ENCODE data around the gene FAM219A.
"Not testable (repeated sequence)": the region's sequence is repeated elsewhere in the genome, so short reads cannot be mapped to it uniquely, and the experiment has no call there.

FAM219A gene

DNA sequence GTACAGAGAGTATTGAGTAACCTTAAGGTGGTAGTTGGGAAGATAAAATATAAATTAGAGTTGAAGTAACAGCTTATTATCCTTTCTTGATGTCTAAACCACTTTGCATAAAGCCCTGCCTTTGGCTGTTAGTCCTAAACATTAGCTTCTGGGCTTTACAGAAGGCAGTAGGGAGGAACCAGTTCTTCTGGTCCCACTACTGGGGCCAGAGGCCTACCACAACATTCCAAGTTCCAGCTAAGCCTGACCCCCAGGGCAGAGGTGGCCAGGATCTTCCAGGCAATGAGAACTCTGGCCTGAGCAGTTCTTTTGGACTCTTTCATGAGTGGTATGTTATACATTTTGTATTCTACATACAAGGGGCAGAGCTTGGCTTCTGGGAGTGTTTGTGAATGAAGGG lies 26.3 kb upstream of the FAM219A start:
- no peak for DNase-seq (ENCODE audit: low read depth in 2 of 2)

DNA sequence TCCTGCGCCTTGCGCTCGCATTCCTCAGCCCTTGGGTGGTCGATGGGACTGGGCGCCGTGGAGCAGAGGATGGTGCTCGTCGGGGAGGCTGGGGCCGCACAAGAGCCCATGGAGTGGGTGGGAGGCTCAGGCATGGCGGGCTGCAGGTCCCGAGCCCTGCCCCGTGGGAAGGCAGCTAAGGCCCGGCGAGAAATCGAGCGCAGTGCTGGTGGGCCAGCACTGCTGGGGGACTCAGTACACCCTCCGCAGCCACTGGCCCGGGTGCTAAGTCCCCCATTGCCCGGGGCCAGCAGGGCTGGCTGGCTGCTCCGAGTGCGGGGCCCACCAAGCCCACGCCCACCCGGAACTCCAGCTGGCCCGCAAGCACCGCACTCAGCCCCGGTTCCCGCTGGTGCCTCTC lies 24.4 kb upstream of the FAM219A start:
- DNase-seq (ENCODE audit: low read depth in 2 of 2) = not testable (repeated sequence)

DNA sequence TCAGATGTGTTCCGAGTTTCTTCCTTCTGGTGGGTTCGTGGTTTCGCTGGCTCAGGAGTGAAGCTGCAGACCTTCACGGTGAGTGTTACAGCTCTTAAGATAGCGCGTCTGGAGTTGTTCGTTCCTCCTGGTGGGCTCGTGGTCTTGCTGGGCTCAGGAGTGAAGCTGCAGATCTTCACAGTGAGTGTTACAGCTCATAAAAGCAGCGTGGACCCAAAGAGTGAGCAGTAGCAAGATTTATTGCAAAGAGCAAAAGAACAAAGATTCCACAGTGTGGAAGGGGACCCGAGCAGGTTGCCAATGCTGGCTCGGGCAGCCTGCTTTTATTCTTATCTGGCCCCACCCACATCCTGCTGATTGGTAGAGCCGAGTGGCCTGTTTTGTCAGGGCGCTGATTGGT lies 23.2 kb upstream of the FAM219A start:
- DNase-seq (ENCODE audit: low read depth in 2 of 2) = not testable (repeated sequence)

- no peak for DNase-seq (ENCODE audit: low read depth in 2 of 2)
These were observed 21.1 kb upstream of the FAM219A start for GRCh38 chr9:34479431-34479866.

DNA sequence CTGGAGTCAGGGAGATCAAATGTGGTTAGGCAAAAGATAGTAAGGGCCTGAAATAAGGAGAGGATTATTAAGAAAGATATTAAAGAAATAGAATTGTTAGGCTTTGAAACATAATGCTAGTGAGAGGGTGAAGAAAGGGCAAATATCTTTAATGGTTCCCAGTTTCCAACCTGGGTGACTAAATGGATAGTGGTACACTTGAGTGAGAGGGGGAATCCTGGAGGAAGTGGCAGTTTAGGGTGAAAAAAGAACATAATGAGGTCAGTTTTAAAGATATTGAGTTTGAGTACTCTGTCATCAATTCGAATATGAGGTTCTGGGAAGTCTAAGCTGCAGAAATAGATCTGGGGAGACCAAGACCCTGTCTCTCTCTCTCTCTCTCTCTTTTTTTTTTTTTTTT lies 19.2 kb upstream of the FAM219A start:
- no peak for DNase-seq (ENCODE audit: low read depth in 2 of 2)

DNA sequence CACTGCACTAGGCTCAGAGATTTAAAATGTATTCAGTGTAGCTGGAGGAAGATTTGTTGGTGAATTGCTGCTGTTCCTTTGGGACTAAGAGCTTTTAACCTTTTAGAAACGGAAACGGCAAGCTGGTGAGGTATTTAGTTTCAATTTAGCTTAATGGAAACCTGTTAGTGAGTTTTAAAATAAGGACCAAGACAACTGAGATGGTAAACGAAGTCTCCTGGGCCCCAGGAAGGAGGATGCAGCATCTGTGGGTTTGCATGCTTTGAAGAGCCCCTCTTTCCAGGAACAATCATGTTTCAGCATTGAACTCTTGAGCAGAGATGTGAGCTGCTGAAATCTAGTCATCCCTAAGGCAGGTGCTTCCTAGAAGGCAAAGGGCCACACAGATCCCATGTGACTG lies 16.7 kb upstream of the FAM219A start:
- no peak for DNase-seq (ENCODE audit: low read depth in 2 of 2)

DNA sequence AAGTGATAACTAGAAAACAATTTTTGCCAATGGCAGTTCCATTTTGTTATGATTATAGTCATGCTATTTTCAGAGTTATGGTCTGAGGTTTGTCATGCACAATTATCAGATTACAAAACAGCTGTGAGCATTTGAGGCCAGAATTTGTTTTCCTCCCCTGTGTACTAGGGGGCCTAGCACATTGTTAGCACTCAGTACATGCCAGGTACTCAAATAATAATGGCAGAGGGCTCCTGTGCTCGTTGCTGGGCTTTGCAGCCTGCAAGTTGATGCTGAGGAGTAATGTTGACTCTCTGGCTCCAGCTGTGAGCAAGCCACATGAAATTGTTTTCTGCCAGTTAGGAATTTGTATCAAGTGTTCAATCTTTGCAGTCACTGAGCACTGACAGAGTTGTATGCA lies 7.1 kb upstream of the FAM219A start:
- DNase-seq (ENCODE audit: low read depth in 2 of 2) = no peak

DNA sequence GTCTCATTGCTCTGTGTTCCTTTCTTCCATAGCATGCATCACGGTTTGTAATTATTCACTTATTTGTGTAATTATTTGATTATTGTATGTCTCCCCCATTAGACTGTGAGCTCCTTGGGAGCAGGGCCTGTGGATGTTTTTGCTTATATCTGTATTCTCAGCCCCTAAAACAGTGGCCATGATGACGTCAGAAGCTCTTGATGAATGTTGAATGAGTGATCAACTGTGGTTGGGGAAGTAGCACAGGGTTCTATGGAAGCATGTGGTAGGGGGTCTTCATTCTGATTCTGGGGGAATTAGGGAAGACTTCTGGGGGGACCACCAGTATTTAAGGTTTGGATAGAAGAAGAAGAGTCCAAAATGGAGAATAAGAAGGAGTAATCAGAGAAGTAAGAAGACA lies 6.2 kb upstream of the FAM219A start:
- DNase-seq (ENCODE audit: low read depth in 2 of 2) = no peak

- no peak for DNase-seq (ENCODE audit: low read depth in 2 of 2)
These were observed 5.5 kb upstream of the FAM219A start for GRCh38 chr9:34463901-34464232.

GRCh38 chr9:34463098-34463900 lies 4.9 kb upstream of the FAM219A start:
- no peak for DNase-seq (ENCODE audit: low read depth in 2 of 2)

GRCh38 chr9:34459941-34460340 lies 1.6 kb upstream of the FAM219A start:
- no peak for DNase-seq (ENCODE audit: low read depth in 2 of 2)

GRCh38 chr9:34459356-34459755 lies 986 bp upstream of the FAM219A start:
- DNase-seq (ENCODE audit: low read depth in 2 of 2) = no peak

DNA sequence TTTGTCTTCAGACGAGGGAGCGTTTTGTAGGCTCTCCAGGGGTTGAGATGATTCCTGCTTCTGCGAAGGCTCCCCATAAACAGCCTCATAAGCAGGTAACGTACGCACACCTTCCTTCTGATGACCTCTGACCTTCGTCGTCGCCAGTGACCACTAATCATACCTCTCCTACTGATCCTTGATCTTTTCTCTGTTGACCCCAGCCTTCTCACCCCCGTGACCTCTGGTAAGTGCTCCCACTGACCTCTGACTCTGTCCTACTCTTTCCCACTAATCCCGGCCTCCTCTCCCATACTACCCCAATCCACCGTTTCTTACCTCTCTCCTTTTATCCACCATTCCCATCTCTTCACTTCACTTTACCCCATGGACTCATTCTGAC lies 580 bp upstream of the FAM219A start:
- no peak for DNase-seq (ENCODE audit: low read depth in 2 of 2)

- DNase-seq (ENCODE audit: low read depth in 2 of 2) = peak in 1 of 2 donors; percentile 5
These were observed 931 bp downstream of the FAM219A start for GRCh38 chr9:34457266-34458012.

GRCh38 chr9:34456746-34457145 lies 1.6 kb downstream of the FAM219A start:
- DNase-seq (ENCODE audit: low read depth in 2 of 2) = no peak

DNA sequence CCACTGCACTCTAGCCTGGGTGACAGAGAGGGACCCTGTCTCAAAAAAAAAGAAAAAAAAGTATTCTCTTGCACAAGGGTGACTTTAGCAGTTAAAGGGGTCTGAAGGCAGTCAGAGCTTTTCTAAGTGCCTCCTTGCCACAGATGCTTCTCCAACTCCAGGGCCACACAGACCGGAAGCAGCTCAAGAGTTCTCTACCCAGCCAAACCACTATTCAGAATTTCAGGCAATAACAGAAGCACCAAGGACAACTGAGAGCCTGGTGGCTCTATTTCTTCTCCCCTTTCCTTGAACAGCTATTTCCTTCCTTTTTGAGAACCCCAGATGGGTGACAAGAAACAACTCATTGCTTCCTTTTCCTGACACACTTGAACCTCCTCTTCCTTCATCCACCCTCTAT lies 2.2 kb downstream of the FAM219A start:
- DNase-seq (ENCODE audit: low read depth in 2 of 2) = no peak

DNA sequence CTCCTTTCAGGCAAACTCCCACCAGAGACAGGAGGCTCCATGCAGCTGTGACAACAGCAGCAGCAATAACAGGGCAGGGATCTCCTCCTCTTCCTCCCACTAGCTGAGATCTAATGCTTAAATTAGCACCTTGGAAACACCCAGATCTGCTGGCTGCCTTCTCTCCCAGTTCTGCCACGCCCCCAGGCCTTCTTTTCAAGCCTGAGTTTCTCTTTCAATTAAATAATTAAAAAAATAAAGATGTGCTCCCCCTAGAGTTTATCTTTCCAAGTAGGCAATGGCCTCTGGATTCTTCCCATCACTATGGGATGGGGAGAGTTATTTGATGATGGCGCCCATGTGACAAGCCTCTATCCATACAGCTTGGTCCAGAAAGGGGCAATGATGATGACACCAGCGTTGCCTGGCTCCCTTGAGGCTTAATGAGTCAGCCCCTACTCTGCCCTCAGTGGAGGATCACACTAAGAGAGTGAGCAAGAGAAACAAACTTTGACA lies 3.8 kb downstream of the FAM219A start:
- DNase-seq (ENCODE audit: low read depth in 2 of 2) = no peak

GRCh38 chr9:34452568-34452967 lies 5.8 kb downstream of the FAM219A start:
- DNase-seq (ENCODE audit: low read depth in 2 of 2) = no peak

GRCh38 chr9:34451545-34451944 lies 6.8 kb downstream of the FAM219A start:
- DNase-seq (ENCODE audit: low read depth in 2 of 2) = no peak

GRCh38 chr9:34451135-34451534 lies 7.2 kb downstream of the FAM219A start:
- no peak for DNase-seq (ENCODE audit: low read depth in 2 of 2)

DNA sequence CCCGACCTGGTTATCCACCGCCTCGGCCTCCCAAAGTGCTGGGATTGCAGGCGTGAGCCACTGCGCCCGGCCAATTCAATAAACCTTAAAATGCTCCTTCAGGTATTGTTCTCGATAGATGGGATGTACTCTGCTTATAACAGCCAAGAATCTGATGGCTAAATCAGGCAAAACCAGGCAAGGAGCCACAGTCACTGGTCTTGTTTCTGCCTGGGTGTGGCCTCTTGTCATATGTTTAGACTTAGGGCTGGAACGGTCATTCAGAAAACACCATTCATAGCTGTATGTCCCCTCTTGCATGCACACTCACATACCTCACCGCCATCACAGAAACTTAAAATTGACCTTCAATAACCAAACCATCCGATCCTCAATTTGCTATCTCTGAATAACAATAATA lies 7.7 kb downstream of the FAM219A start:
- DNase-seq (ENCODE audit: low read depth in 2 of 2) = no peak

GRCh38 chr9:34446951-34447350 lies 11.4 kb downstream of the FAM219A start:
- DNase-seq (ENCODE audit: low read depth in 2 of 2) = no peak

DNA sequence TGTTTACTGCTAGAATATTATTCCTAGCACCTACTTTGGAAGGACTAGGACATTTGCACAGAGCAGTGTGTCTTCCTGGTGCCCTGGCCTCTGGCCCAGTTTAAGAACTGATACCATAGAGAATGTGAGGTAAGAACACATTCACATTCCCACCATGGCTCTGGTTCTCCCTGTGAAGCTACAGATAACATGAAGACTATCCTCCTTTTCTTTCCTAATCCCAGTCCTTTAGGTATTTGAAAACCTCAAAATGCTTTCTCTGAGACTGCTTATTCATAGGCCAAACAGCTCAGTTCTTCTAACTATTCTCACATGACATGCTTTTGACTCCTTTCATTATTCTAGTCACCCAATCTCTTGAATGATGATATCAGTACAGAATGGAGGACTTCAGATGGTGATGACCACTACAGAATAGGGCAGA lies 11.9 kb downstream of the FAM219A start:
- no peak for DNase-seq (ENCODE audit: low read depth in 2 of 2)
